ENCODE measurements around the gene APRT. TPM values are rescaled to one million over a fixed set of nuclear protein-coding genes. Genes with fewer than 3 reads are reported as not detected.

Gene APRT
- total RNA-seq, 1 donor from 2014 or later: 53.4 TPM

DNA sequence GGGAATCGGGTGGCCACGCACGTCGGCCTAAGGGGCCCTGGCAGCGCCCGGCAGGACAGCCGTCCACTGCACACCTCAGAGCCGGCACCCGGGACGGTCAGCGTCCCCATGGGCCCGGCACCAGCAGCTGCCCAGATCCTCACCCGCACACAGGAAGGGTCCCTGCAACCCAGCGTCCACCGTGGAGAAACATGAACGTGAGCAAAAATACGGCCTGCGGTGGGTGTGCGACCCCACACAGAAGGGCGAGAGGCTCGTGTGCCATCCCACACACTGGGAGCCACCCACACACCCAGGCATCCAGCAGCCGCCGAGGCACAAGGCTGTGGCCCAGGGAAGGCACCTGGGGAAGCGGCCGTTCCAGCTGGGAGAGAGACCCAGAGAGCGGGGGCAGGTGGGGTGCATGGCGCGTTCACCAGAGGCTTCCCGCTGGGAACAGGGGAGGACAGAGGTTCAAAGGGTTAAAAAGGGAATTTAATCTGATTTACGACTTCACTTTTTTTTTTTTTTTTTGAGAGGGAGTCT lies 33.1 kb downstream of the APRT start:
- Mint-ChIP-seq H3K4me1 (peaks cover 45% of the 10 kb centered on the region), H3K36me3 (no peaks in the 10 kb centered on the region), H3K9me3 (no peaks in the 10 kb centered on the region), H3K27me3 (ENCODE audit: insufficient read depth, low read depth) (peaks cover 15% of the 10 kb centered on the region), H3K27ac (no peak overlapping the region), H3K4me3 (no peak overlapping the region)
- Histone ChIP-seq H3K27ac (no peak overlapping the region), H4K20me1 (ENCODE audit: low read depth) (no peaks in the 10 kb centered on the region), H2AFZ (replicated peaks) (no peak overlapping the region), H3K9me3 (ENCODE audit: low read depth) (no peaks in the 10 kb centered on the region), H3K79me2 (ENCODE audit: low read depth) (no peaks in the 10 kb centered on the region), H3K4me3 (no peak overlapping the region), H3K4me2 (no peak overlapping the region), H3F3A (ENCODE audit: low read depth) (peaks cover 12% of the 10 kb centered on the region), H3K36me3 (no peaks in the 10 kb centered on the region), H3K9ac (no peak overlapping the region), H3K4me1 (peaks cover 32% of the 10 kb centered on the region), H3K27me3 (peaks cover 8% of the 10 kb centered on the region)
- TF ChIP-seq, protein P1, sequence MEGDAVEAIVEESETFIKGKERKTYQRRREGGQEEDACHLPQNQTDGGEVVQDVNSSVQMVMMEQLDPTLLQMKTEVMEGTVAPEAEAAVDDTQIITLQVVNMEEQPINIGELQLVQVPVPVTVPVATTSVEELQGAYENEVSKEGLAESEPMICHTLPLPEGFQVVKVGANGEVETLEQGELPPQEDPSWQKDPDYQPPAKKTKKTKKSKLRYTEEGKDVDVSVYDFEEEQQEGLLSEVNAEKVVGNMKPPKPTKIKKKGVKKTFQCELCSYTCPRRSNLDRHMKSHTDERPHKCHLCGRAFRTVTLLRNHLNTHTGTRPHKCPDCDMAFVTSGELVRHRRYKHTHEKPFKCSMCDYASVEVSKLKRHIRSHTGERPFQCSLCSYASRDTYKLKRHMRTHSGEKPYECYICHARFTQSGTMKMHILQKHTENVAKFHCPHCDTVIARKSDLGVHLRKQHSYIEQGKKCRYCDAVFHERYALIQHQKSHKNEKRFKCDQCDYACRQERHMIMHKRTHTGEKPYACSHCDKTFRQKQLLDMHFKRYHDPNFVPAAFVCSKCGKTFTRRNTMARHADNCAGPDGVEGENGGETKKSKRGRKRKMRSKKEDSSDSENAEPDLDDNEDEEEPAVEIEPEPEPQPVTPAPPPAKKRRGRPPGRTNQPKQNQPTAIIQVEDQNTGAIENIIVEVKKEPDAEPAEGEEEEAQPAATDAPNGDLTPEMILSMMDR (IDR thresholded peaks at IDR 0.05): no peak
- TF ChIP-seq EZH2 (IDR thresholded peaks at IDR 0.05): no peak
- no peak for TF ChIP-seq EZH2phosphoT487 (IDR thresholded peaks at IDR 0.05)
- DNase-seq (ENCODE audit: low spot score): no peak

DNA sequence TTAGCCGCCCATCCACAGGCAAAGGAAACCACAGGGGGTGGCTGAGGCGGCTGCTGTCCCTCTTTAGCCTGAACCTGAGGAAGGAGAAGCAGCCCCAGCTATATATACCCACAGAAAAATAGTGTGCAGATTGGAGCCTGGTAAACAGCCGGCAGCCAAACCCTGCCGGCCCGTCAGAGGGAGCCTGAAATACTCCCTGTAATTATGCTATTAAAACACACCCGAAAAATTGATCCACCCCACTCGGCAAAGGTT lies 33.5 kb downstream of the APRT start:
- no peaks in the 10 kb centered on the region for H3K79me2 ChIP-seq (ENCODE audit: low read depth)

DNA sequence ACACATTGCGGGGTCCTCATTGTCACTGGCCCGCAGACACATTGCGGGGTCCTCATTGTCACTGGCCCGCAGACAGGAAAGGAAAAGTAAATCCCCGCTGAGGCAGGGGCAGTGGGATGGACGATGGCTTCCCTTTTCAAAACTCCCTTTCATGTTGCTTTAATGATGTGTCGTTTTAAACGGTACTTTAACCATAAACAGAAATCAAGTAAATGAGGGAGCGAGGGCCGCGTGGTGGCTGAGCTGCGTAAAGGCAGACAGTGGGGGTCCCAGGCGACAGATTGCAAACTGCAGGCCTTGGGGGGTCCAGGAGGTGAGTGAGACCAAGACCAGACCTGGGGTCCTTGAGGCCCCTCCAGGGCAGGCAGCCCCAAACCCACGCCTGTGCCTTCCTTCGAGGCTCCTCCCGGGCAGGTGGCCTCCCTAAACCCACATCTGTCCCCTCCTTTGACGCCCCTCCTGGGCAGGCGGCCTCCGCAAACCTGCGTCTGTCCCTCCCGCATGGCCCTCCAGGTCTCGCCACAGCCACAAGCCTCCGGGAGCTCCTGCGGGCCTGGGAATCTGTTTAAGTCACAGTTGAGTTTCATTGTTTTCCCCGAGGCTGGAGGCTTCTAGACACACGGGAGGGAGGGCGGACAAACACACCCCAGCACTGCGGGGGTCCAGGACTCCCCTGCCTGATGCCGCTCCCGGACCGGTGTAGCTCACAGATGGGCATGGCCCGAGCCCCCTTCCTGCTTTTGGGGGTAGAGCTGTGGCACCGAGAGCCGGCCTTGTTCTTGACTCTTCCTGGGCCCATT lies 34.1 kb downstream of the APRT start:
- no peaks in the 10 kb centered on the region for H3K9me3 ChIP-seq (ENCODE audit: low read depth)
- H3K27me3 ChIP-seq: no peaks in the 10 kb centered on the region
- DNase-seq (ENCODE audit: low spot score): peak; percentile 67
- H3K9ac ChIP-seq: no peak overlapping the region
- H3K4me1 ChIP-seq: peaks cover 39% of the 10 kb centered on the region
- peaks cover 6% of the 10 kb centered on the region for H3F3A ChIP-seq (ENCODE audit: low read depth)
- no peak overlapping the region for H3K4me3 ChIP-seq
- Mint-ChIP-seq H3K36me3 (no peaks in the 10 kb centered on the region), H3K9me3 (no peaks in the 10 kb centered on the region), H3K27me3 (ENCODE audit: insufficient read depth, low read depth) (peaks cover 7% of the 10 kb centered on the region), H3K27ac (peak overlapping the region; percentile 29), H3K4me1 (peaks cover 42% of the 10 kb centered on the region), H3K4me3 (no peak overlapping the region)
- peak overlapping the region; percentile 8 for H3K4me2 ChIP-seq
- no peaks in the 10 kb centered on the region for H3K79me2 ChIP-seq (ENCODE audit: low read depth)
- peak overlapping the region; percentile 17 for H2AFZ ChIP-seq (replicated peaks)
- H4K20me1 ChIP-seq (ENCODE audit: low read depth): no peaks in the 10 kb centered on the region
- H3K36me3 ChIP-seq: no peaks in the 10 kb centered on the region
- TF ChIP-seq EZH2phosphoT487 (IDR thresholded peaks at IDR 0.05) (no peak), EZH2 (IDR thresholded peaks at IDR 0.05) (no peak)
- TF ChIP-seq, protein P1 (IDR thresholded peaks at IDR 0.05): no peak
- H3K27ac ChIP-seq: no peak overlapping the region

More for the DNA sequence above, 33.5 kb downstream of the APRT start:
- H3F3A ChIP-seq (ENCODE audit: low read depth): peaks cover 8% of the 10 kb centered on the region
- H2AFZ ChIP-seq (replicated peaks): no peak overlapping the region
- H3K9ac ChIP-seq: no peak overlapping the region
- Mint-ChIP-seq H3K27ac (no peak overlapping the region), H3K4me1 (peaks cover 44% of the 10 kb centered on the region), H3K36me3 (no peaks in the 10 kb centered on the region), H3K27me3 (ENCODE audit: insufficient read depth, low read depth) (peaks cover 11% of the 10 kb centered on the region), H3K9me3 (no peaks in the 10 kb centered on the region), H3K4me3 (no peak overlapping the region)
- no peaks in the 10 kb centered on the region for H3K9me3 ChIP-seq (ENCODE audit: low read depth)
- H3K27ac ChIP-seq: no peak overlapping the region
- peaks cover 4% of the 10 kb centered on the region for H3K27me3 ChIP-seq
- peaks cover 35% of the 10 kb centered on the region for H3K4me1 ChIP-seq
- H3K36me3 ChIP-seq: no peaks in the 10 kb centered on the region
- TF ChIP-seq EZH2 (IDR thresholded peaks at IDR 0.05) (no peak), EZH2phosphoT487 (IDR thresholded peaks at IDR 0.05) (no peak)
- TF ChIP-seq, protein P1 (IDR thresholded peaks at IDR 0.05): no peak
- no peak overlapping the region for H3K4me2 ChIP-seq
- no peaks in the 10 kb centered on the region for H4K20me1 ChIP-seq (ENCODE audit: low read depth)
- DNase-seq (ENCODE audit: low spot score): no peak
- no peak overlapping the region for H3K4me3 ChIP-seq

All from neural progenitor cell (in vitro differentiated cells).